ENCODE data around the gene BABAM2. TPM values are rescaled to one million over a fixed set of nuclear protein-coding genes. Genes with fewer than 3 reads are reported as not detected.

BABAM2 gene
- total and polyA plus RNA-seq, 10 of the 15 experiments (the other 5 are each of a cell fraction or from before 2014, with no cell fraction given), result 30.7 to 59.9 (median 44.5) TPM

GRCh38 chr2:27954771-27955383 is 64.3 kb downstream of the BABAM2 start:
- ATAC-seq (peak; percentile 84), DNase-seq (ENCODE audit: low read depth, low spot score) (peak; percentile 16), FAIRE-seq (no peak)
- no peak overlapping the region for H3K9ac ChIP-seq (ENCODE audit: control insufficient read depth, insufficient read depth, low read length)
- peaks cover 4% of the 10 kb centered on the region; the same call in 1 of the 2 replicates for H3K4me1 ChIP-seq (ENCODE audit: control insufficient read depth, insufficient read depth, low read length)
- H3K27ac ChIP-seq (ENCODE audit: control insufficient read depth, insufficient read depth), result no peak overlapping the region
- H3K79me2 ChIP-seq (ENCODE audit: control insufficient read depth, insufficient read depth, low read length), result no peaks in the 10 kb centered on the region
- no peak for TF ChIP-seq EGR1 (IDR thresholded peaks at IDR 0.05; ENCODE audit: borderline replicate concordance in 1 of 2, low read depth in 2 of 2, low read length in 2 of 2)
- TF ChIP-seq JUNB (IDR thresholded peaks at IDR 0.05), result 0 out of 2 replicates have a peak, but pooled peaks have one; percentile 29
- TF ChIP-seq ETV6 (conservative IDR thresholded peaks at IDR 0.05 in 1 of 2, IDR thresholded peaks at IDR 0.05 in 1 of 2; ENCODE audit: borderline replicate concordance in 1 of 2, low read depth in 1 of 2), result peak in 1 of 2 experiments; percentile 35; a peak in 1 of 4 replicates
- no peak for TF ChIP-seq SP1 (IDR thresholded peaks at IDR 0.05; ENCODE audit: low read depth, low read length)
- peak; percentile 61; the same call in 1 of the 2 replicates for TF ChIP-seq RUNX3 (IDR thresholded peaks at IDR 0.05; ENCODE audit: low read length)
- TF ChIP-seq, protein P1, sequence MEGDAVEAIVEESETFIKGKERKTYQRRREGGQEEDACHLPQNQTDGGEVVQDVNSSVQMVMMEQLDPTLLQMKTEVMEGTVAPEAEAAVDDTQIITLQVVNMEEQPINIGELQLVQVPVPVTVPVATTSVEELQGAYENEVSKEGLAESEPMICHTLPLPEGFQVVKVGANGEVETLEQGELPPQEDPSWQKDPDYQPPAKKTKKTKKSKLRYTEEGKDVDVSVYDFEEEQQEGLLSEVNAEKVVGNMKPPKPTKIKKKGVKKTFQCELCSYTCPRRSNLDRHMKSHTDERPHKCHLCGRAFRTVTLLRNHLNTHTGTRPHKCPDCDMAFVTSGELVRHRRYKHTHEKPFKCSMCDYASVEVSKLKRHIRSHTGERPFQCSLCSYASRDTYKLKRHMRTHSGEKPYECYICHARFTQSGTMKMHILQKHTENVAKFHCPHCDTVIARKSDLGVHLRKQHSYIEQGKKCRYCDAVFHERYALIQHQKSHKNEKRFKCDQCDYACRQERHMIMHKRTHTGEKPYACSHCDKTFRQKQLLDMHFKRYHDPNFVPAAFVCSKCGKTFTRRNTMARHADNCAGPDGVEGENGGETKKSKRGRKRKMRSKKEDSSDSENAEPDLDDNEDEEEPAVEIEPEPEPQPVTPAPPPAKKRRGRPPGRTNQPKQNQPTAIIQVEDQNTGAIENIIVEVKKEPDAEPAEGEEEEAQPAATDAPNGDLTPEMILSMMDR (IDR thresholded peaks at IDR 0.05 in 2 of 3, conservative IDR thresholded peaks at IDR 0.05 in 1 of 3; ENCODE audit: control insufficient read depth in 2 of 3, extremely low read depth in 1 of 3, insufficient read depth in 1 of 3, low read depth in 3 of 3, low read length in 3 of 3), result peak in 2 of 3 experiments; percentile 11 to 14; a peak in 1 of 6 replicates
- TF ChIP-seq, protein P2, sequence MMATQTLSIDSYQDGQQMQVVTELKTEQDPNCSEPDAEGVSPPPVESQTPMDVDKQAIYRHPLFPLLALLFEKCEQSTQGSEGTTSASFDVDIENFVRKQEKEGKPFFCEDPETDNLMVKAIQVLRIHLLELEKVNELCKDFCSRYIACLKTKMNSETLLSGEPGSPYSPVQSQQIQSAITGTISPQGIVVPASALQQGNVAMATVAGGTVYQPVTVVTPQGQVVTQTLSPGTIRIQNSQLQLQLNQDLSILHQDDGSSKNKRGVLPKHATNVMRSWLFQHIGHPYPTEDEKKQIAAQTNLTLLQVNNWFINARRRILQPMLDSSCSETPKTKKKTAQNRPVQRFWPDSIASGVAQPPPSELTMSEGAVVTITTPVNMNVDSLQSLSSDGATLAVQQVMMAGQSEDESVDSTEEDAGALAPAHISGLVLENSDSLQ (IDR thresholded peaks at IDR 0.05), result peak; percentile 38; the same call in 1 of the 2 replicates
- no peaks in the 10 kb centered on the region for H3K36me3 ChIP-seq (ENCODE audit: control insufficient read depth in 2 of 2, insufficient read depth in 2 of 2, low read length in 1 of 2)
- 0% methylated on average over 2 of the region's 2 CpGs for WGBS (ENCODE audit: insufficient coverage, insufficient replicate concordance, low lambda C conversion rate, missing lambda C conversion rate)
- RAD21 ChIA-PET (ENCODE audit: unreplicated experiment), result no interaction called here
- no peaks in the 10 kb centered on the region for H3K27me3 ChIP-seq (replicated peaks in 1 of 2; ENCODE audit: control insufficient read depth in 2 of 2, insufficient read depth in 2 of 2, low read length in 1 of 2)
- intact Hi-C loops (cut with micrococcal nuclease; ENCODE audit: unreplicated experiment), result no loop called here
- H3K9me3 ChIP-seq (replicated peaks; ENCODE audit: control insufficient read depth, insufficient read depth, low read length), result no peaks in the 10 kb centered on the region; the same call in 2 of the 3 replicates
- H3K4me2 ChIP-seq (ENCODE audit: control insufficient read depth, insufficient read depth), result no peak overlapping the region
- SMC1A ChIA-PET (ENCODE audit: uncharacterized antibody, unreplicated experiment), result interaction anchor here (1.2 kb wide), 1 partner anchor 322 kb away, joined by 4 read pairs; no protein-coding TSS in a partner anchor
- POLR2A ChIA-PET, result no interaction called here
- H4K20me1 ChIP-seq (ENCODE audit: control insufficient read depth, insufficient read depth), result no peaks in the 10 kb centered on the region
- no peak overlapping the region for H3K4me3 ChIP-seq
- H2AFZ ChIP-seq (ENCODE audit: control insufficient read depth, low read depth, low read length), result no peak overlapping the region
- no TSS peak for BruUV-seq (replicated peaks)
- CTCF ChIA-PET, result no interaction called here
- in situ Hi-C loops (cut with MboI), result no loop called here
